Choroid plexus epithelial cell (primary cell): ENCODE measurements around the gene SLC25A6.

Source experiments
- DNase-seq: peaks from one replicate; pipeline ENCODE4 v3.0.0-alpha.2; 2010; ENCODE audit warnings: low read depth
- H3K4me3 ChIP-seq: 2 replicates; pipeline ENCODE4 v1.5.1; 2011; ENCODE audit warnings: low read depth, mild to moderate bottlenecking, control low read depth, low read length, moderate library complexity
- CTCF ChIP-seq: conservative IDR thresholded peaks from 2 replicates; pipeline ENCODE4 v1.5.1; 2011; ENCODE audit warnings: low read depth, mild to moderate bottlenecking, control low read depth, inconsistent platforms, low read length, moderate library complexity

The SLC25A6 gene

DNA sequence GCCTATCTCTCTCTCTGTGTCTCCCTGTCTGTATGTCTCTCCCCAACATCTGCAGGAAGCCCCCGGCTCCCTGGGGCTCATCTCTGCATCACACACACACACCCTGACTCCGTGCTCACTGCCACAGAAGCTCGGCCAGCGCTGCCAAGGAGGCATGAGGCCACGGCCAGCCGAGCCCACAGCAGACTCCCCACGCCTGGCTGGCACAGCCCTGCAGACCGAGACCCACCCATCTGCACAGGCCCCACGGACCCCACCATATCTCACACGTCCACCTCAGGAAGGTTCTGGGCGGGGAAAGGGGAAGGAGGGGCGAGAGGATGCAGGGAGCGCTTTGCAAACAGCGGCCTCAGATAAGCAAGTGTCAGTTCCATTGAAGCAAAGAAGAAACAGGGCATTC is 28.5 kb upstream of the SLC25A6 start:
- TF ChIP-seq CTCF, result no peak
- no peak for DNase-seq
- no peak overlapping the region for H3K4me3 ChIP-seq

- no peak overlapping the region for H3K4me3 ChIP-seq
Measured at GRCh38 chrX:1419545-1420355, 27.8 kb upstream of the SLC25A6 start.

GRCh38 chrX:1418901-1419544 is 27.1 kb upstream of the SLC25A6 start:
- H3K4me3 ChIP-seq, result no peak overlapping the region
- no peak for DNase-seq
- TF ChIP-seq CTCF, result no peak

More at GRCh38 chrX:1419545-1420355, 27.8 kb upstream of the SLC25A6 start:
- no peak for TF ChIP-seq CTCF
- no peak for DNase-seq

- TF ChIP-seq CTCF, result no peak
- no peak for DNase-seq
- H3K4me3 ChIP-seq, result no peak overlapping the region
Measured at GRCh38 chrX:1417921-1418771, 26.2 kb upstream of the SLC25A6 start.

DNA sequence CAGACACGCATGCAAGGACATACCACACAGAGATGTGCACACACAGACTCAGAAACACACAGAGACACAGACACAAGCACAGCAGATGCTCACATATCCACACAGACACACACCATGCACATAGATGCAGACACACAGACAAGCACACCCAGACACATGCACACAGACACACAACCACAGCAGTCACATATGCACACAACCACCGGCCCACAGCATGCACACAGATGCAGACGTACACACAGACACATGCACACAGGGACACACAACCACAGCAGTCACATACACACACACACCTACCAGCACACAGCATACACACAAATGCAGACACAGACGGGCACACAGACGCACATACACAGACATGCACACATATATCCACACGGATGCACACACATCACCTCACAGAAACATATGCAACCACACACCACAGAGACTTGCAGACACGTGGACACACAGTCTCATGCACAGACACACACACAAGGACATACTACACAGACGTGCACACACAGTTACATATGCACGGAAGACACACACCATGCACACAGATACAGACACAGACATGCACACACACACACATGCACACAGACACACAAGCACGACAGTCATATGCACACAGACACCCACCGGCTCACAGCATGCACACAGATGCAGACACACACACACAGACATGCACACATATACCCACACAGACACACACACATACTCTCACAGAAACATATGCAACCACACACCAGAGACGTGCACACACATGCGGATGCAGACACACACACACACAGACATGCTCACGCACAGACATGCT is 25.2 kb upstream of the SLC25A6 start:
- no peak for DNase-seq
- H3K4me3 ChIP-seq, result no peak overlapping the region
- TF ChIP-seq CTCF, result no peak

DNA sequence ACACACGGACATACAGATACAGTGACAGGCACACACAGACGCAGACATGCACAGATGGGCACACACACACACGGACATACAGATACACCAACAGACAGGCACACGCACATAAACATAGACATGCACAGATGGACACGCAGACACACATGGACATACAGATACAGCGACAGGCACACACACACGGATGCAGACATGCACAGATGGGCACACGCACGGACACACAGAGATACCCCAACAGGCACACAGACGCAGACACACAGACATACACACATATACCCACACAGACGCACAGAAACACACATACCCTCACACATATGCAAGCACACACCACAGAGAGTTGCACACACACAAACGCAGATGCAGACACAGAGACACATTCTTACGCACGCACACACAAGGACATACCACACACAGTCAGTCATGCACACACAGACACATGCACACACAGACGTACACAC is 24.4 kb upstream of the SLC25A6 start:
- no peak for TF ChIP-seq CTCF
- no peak overlapping the region for H3K4me3 ChIP-seq
- no peak for DNase-seq
